HepG2 (cell line): Measurements from ENCODE around the gene ECHDC1. TPM values are rescaled to one million over a fixed set of nuclear protein-coding genes. Genes with fewer than 3 reads are reported as not detected.

Experiments
- CCAR2 ChIP-seq: fragments of 200-400 bp; formaldehyde crosslinking; optimal IDR thresholded peaks from 2 replicates; pipeline ENCODE3; 2018; ENCODE audit warnings: low read depth, mild to moderate bottlenecking, low read length, moderate library complexity
- KDM4B ChIP-seq: sonication (generic); formaldehyde crosslinking; IDR thresholded peaks from 2 replicates; pipeline ENCODE4 v1.4.0; 2020; ENCODE audit warnings: missing genetic modification reagents
- KLF16 ChIP-seq, 2 experiments: sonication (generic) in 1 of 2; formaldehyde crosslinking in 1 of 2; IDR thresholded peaks; 2 replicates each; pipeline versions ENCODE4 v1.6.1 to v1.8.0; 2016 to 2023; ENCODE audit warnings: missing genetic modification reagents in 2 of 2, missing compliant biosample characterization in 1 of 2
- KLF9 ChIP-seq: IDR thresholded peaks from 2 replicates; pipeline ENCODE4 v1.6.1; 2016; ENCODE audit warnings: low read depth
- MAFK ChIP-seq, 2 experiments: IDR thresholded peaks in 1 of 2; conservative IDR thresholded peaks in 1 of 2; 2 replicates each; pipeline ENCODE4 v1.6.1; 2011; ENCODE audit warnings: improper control_type of control experiment in 2 of 2, low read length in 2 of 2
- NFATC3 ChIP-seq: sonication (generic); formaldehyde crosslinking; IDR thresholded peaks from 2 replicates; pipeline ENCODE4 v1.5.1; 2020; ENCODE audit warnings: mild to moderate bottlenecking, missing genetic modification reagents
- NKX3-1 ChIP-seq: sonication (generic); formaldehyde crosslinking; IDR thresholded peaks from 2 replicates; pipeline ENCODE4 v1.5.0; 2020; ENCODE audit warnings: missing genetic modification reagents
- PHF20 ChIP-seq: sonication (generic); formaldehyde crosslinking; IDR thresholded peaks from 2 replicates; pipeline ENCODE4 v1.5.0; 2020; ENCODE audit warnings: mild to moderate bottlenecking, missing genetic modification reagents
- SP140L ChIP-seq: sonication (generic); formaldehyde crosslinking; IDR thresholded peaks from 2 replicates; pipeline ENCODE4 v1.4.0; 2020; ENCODE audit warnings: missing genetic modification reagents, borderline replicate concordance
- ZBTB21 ChIP-seq: sonication (generic); formaldehyde crosslinking; IDR thresholded peaks from 2 replicates; pipeline ENCODE4 v1.4.0; 2020; ENCODE audit warnings: missing genetic modification reagents
- ZC3H4 ChIP-seq: sonication (generic); formaldehyde crosslinking; IDR thresholded peaks from 2 replicates; pipeline ENCODE4 v1.4.0; 2020; ENCODE audit warnings: missing genetic modification reagents, borderline replicate concordance
- ZFP1 ChIP-seq: IDR thresholded peaks from 2 replicates; pipeline ENCODE4 v1.6.1; 2016
- ZMAT5 ChIP-seq: sonication (generic); formaldehyde crosslinking; IDR thresholded peaks from 2 replicates; pipeline ENCODE4 v1.5.0; 2020; ENCODE audit warnings: mild to moderate bottlenecking, low read depth, missing genetic modification reagents, borderline replicate concordance
- ZNF547 ChIP-seq: sonication (generic); formaldehyde crosslinking; IDR thresholded peaks from 2 replicates; pipeline ENCODE4 v1.5.1; 2020; ENCODE audit warnings: mild to moderate bottlenecking, missing genetic modification reagents
- ZNF552 ChIP-seq: sonication (generic); formaldehyde crosslinking; IDR thresholded peaks from 2 replicates; pipeline ENCODE4 v1.9.0; 2022; ENCODE audit warnings: missing genetic modification reagents, mild to moderate bottlenecking, borderline replicate concordance
- ZNF816 ChIP-seq: sonication (generic); formaldehyde crosslinking; IDR thresholded peaks from 2 replicates; pipeline ENCODE4 v1.8.0; 2022; ENCODE audit warnings: missing genetic modification reagents, mild to moderate bottlenecking, borderline replicate concordance
- ZNF83 ChIP-seq: sonication (generic); formaldehyde crosslinking; IDR thresholded peaks from 2 replicates; pipeline ENCODE4 v1.4.0; 2020; ENCODE audit warnings: missing genetic modification reagents, mild to moderate bottlenecking, borderline replicate concordance
- polyA plus RNA-seq, 8 experiments: library from polyadenylated mRNA; depleted of rRNA in 3 of 8; stranded (reverse) in 7 of 8; unstranded in 1 of 8; fragments of >200 nt; fragmentation: Illumina TruSeq in 4 of 8; extraction: Trizol in 4 of 8; gene quantifications; 2 replicates each; pipeline versions ENCODE4 v1.2.1 to v1.2.3, GENCODE V29; 2011 to 2016; ENCODE audit warnings: low read depth in 4 of 8, missing spikeins in 1 of 8, mixed read lengths in 1 of 8; ENCODE audit not compliant: insufficient read depth in 1 of 8
- total RNA-seq, 5 experiments: library from RNA; depleted of rRNA; stranded (reverse); fragments of >200 nt; fragmentation: Illumina TruSeq; extraction: Trizol; gene quantifications; 2 replicates each; pipeline ENCODE4 v1.2.3, GENCODE V29; 2016; ENCODE audit warnings: low read depth in 1 of 5
- TF ChIP-seq, protein P1 (sequence below): sonication (generic); formaldehyde crosslinking; IDR thresholded peaks from 2 replicates; pipeline ENCODE4 v1.4.0; 2020; ENCODE audit warnings: missing genetic modification reagents
- TF ChIP-seq, protein P2 (sequence below): sonication (generic); formaldehyde crosslinking; IDR thresholded peaks from 2 replicates; pipeline ENCODE4 v1.4.0; 2020; ENCODE audit warnings: mild to moderate bottlenecking, missing genetic modification reagents

The ECHDC1 gene
- total and polyA plus RNA-seq, 2 of the 13 experiments (the other 11 are each of a cell fraction or from before 2014, with no cell fraction given) = 32.8 to 98.1 TPM

DNA sequence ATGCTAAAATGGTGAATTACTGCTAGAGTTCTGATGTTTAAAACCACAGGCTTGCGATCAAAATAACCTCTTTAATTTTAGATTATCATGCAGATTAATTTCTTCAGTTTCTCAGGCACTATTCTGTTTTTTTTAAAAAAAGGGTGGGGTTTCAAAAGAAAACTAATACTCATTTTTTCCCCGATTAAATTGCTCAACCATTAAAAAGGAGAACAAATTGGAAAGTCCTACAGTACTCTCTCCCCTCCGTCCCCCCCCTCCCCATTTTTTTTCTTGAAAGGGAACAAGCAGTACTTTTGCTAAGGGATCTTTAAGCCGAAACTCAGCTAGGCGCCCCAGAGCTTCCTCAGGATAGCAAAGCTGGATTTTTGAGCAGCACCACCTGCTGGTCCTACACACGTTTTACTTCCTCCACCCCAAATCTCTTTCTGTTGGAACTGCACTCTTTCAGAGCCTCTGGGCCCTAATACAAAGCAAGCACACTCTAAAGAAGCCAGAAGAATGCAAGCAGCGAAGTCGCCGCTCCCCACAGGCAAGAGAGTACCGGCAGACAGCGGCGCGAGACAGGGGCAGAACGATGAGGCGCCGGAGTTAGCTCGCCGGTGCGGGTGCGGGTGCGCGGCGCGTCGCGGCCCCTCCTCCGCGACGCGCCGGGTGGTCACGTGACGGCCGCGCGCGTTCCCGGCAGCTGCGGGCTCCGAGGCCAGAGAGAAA is 77.1 kb downstream of the ECHDC1 start, which contains the start of gene RNF146 (continued):
- TF ChIP-seq, protein P1, sequence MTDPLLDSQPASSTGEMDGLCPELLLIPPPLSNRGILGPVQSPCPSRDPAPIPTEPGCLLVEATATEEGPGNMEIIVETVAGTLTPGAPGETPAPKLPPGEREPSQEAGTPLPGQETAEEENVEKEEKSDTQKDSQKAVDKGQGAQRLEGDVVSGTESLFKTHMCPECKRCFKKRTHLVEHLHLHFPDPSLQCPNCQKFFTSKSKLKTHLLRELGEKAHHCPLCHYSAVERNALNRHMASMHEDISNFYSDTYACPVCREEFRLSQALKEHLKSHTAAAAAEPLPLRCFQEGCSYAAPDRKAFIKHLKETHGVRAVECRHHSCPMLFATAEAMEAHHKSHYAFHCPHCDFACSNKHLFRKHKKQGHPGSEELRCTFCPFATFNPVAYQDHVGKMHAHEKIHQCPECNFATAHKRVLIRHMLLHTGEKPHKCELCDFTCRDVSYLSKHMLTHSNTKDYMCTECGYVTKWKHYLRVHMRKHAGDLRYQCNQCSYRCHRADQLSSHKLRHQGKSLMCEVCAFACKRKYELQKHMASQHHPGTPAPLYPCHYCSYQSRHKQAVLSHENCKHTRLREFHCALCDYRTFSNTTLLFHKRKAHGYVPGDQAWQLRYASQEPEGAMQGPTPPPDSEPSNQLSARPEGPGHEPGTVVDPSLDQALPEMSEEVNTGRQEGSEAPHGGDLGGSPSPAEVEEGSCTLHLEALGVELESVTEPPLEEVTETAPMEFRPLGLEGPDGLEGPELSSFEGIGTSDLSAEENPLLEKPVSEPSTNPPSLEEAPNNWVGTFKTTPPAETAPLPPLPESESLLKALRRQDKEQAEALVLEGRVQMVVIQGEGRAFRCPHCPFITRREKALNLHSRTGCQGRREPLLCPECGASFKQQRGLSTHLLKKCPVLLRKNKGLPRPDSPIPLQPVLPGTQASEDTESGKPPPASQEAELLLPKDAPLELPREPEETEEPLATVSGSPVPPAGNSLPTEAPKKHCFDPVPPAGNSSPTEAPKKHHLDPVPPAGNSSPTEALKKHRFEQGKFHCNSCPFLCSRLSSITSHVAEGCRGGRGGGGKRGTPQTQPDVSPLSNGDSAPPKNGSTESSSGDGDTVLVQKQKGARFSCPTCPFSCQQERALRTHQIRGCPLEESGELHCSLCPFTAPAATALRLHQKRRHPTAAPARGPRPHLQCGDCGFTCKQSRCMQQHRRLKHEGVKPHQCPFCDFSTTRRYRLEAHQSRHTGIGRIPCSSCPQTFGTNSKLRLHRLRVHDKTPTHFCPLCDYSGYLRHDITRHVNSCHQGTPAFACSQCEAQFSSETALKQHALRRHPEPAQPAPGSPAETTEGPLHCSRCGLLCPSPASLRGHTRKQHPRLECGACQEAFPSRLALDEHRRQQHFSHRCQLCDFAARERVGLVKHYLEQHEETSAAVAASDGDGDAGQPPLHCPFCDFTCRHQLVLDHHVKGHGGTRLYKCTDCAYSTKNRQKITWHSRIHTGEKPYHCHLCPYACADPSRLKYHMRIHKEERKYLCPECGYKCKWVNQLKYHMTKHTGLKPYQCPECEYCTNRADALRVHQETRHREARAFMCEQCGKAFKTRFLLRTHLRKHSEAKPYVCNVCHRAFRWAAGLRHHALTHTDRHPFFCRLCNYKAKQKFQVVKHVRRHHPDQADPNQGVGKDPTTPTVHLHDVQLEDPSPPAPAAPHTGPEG = no peak
- no peak for TF ChIP-seq ZNF552 (CRISPR knock-in tag)
- TF ChIP-seq ZNF547 (CRISPR knock-in tag) = no peak
- TF ChIP-seq ZNF83 = no peak
- no peak; the same call in 1 of the 2 replicates for TF ChIP-seq KDM4B (CRISPR knock-in tag)
- TF ChIP-seq, protein P2, sequence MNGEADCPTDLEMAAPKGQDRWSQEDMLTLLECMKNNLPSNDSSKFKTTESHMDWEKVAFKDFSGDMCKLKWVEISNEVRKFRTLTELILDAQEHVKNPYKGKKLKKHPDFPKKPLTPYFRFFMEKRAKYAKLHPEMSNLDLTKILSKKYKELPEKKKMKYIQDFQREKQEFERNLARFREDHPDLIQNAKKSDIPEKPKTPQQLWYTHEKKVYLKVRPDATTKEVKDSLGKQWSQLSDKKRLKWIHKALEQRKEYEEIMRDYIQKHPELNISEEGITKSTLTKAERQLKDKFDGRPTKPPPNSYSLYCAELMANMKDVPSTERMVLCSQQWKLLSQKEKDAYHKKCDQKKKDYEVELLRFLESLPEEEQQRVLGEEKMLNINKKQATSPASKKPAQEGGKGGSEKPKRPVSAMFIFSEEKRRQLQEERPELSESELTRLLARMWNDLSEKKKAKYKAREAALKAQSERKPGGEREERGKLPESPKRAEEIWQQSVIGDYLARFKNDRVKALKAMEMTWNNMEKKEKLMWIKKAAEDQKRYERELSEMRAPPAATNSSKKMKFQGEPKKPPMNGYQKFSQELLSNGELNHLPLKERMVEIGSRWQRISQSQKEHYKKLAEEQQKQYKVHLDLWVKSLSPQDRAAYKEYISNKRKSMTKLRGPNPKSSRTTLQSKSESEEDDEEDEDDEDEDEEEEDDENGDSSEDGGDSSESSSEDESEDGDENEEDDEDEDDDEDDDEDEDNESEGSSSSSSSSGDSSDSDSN (CRISPR knock-in tag) = no peak
- peak; percentile 40; the same call in 1 of the 2 replicates for TF ChIP-seq ZNF816 (CRISPR knock-in tag)
- TF ChIP-seq SP140L (CRISPR knock-in tag) = 0 out of 2 replicates have a peak, but pooled peaks have one; percentile 59
- no peak; the same call in 1 of the 2 replicates for TF ChIP-seq ZC3H4 (CRISPR knock-in tag)
- no peak for TF ChIP-seq ZMAT5 (CRISPR knock-in tag)
- no peak for TF ChIP-seq NKX3-1 (CRISPR knock-in tag)
- no peak for TF ChIP-seq KLF9 (CRISPR knock-in tag)
- TF ChIP-seq PHF20 (CRISPR knock-in tag) = no peak
- TF ChIP-seq NFATC3 (CRISPR knock-in tag) = no peak
- TF ChIP-seq ZBTB21 (CRISPR knock-in tag) = no peak
- no peak for TF ChIP-seq MAFK (conservative IDR thresholded peaks at IDR 0.05 in 1 of 2, IDR thresholded peaks at IDR 0.05 in 1 of 2; ENCODE audit: low read length in 2 of 2)
- TF ChIP-seq CCAR2 = no peak
- no peak for TF ChIP-seq ZFP1
- TF ChIP-seq KLF16 (CRISPR knock-in tag; IDR thresholded peaks at IDR 0.05) = no peak
